Mammary epithelial cell (primary cell): ENCODE results near the gene COL20A1.

Experiments
- CTCF ChIP-seq, 2 donors: IDR thresholded peaks in 1 of 2; conservative IDR thresholded peaks in 1 of 2; 2 replicates each; pipeline ENCODE4 v1.5.1; 2011 to 2012; ENCODE audit warnings: inconsistent platforms in 2 of 2, low read length in 2 of 2, mild to moderate bottlenecking in 2 of 2, control low read depth in 1 of 2, low read depth in 1 of 2; ENCODE audit not compliant: insufficient read depth in 1 of 2; ENCODE audit errors: extremely low read depth in 1 of 2
- EZH2 ChIP-seq: IDR thresholded peaks from 2 replicates; pipeline ENCODE4 v1.6.1; 2012; ENCODE audit warnings: low read length, inconsistent platforms, borderline replicate concordance

- TF ChIP-seq CTCF (conservative IDR thresholded peaks at IDR 0.05 in 1 of 2, IDR thresholded peaks at IDR 0.05 in 1 of 2; ENCODE audit: extremely low read depth in 1 of 2, insufficient read depth in 1 of 2, low read depth in 1 of 2, low read length in 2 of 2): no peak
- TF ChIP-seq EZH2: no peak
Measured at GRCh38 chr20:63284981-63285524, 7.9 kb upstream of the COL20A1 start.
